Loucy (cell line): ENCODE measurements around the gene CEP295NL.

ENCODE experiments used
- H2AFZ ChIP-seq: fragments of 200-600 bp; sonication (generic); 2 replicates; pipeline ENCODE4 v1.6.0; 2016; ENCODE audit warnings: antibody characterized with exemption, mild to moderate bottlenecking, low read length, moderate library complexity
- H3F3A ChIP-seq: fragments of 200-600 bp; 2 replicates; pipeline ENCODE4 v1.6.0; 2016; ENCODE audit warnings: antibody characterized with exemption, low read depth, mild to moderate bottlenecking
- H3K27me3 ChIP-seq: fragments of 200-600 bp; sonication (generic); 2 replicates; pipeline ENCODE4 v1.6.1; 2014; ENCODE audit warnings: low read length, mild to moderate bottlenecking; ENCODE audit not compliant: insufficient read depth, poor library complexity, severe bottlenecking
- H3K36me3 ChIP-seq: fragments of 200-600 bp; sonication (generic); 2 replicates; pipeline ENCODE4 v1.6.1; 2016; ENCODE audit warnings: low read length; ENCODE audit not compliant: insufficient read depth
- H3K4me1 ChIP-seq: fragments of 200-600 bp; sonication (generic); 2 replicates; pipeline ENCODE4 v1.5.1; 2014; ENCODE audit warnings: low read length, mild to moderate bottlenecking; ENCODE audit not compliant: insufficient read depth, poor library complexity, severe bottlenecking
- H3K4me2 ChIP-seq: fragments of 200-600 bp; sonication (generic); 2 replicates; pipeline ENCODE4 v1.6.0; 2014; ENCODE audit warnings: antibody characterized with exemption, low read length, low read depth, mild to moderate bottlenecking; ENCODE audit not compliant: poor library complexity, severe bottlenecking
- H3K4me3 ChIP-seq: fragments of 200-600 bp; sonication (generic); 2 replicates; pipeline ENCODE4 v1.5.1; 2014; ENCODE audit warnings: low read length, mild to moderate bottlenecking, mixed read lengths; ENCODE audit not compliant: poor library complexity, severe bottlenecking
- H3K79me2 ChIP-seq: fragments of 200-600 bp; sonication (generic); 2 replicates; pipeline ENCODE4 v1.6.1; 2014; ENCODE audit warnings: low read length; ENCODE audit not compliant: insufficient read depth
- H3K9ac ChIP-seq: fragments of 200-600 bp; sonication (generic); 2 replicates; pipeline ENCODE4 v1.6.0; 2014; ENCODE audit warnings: mild to moderate bottlenecking, low read depth, low read length, moderate library complexity; ENCODE audit not compliant: poor library complexity, severe bottlenecking
- H3K9me2 ChIP-seq: fragments of 200-600 bp; sonication (generic); replicated peaks from 2 replicates; pipeline ENCODE4 v1.6.1; 2016; ENCODE audit warnings: low read depth, low read length, mixed read lengths
- H3K9me3 ChIP-seq: fragments of 200-600 bp; sonication (generic); 2 replicates; pipeline ENCODE4 v1.6.1; 2014; ENCODE audit warnings: mild to moderate bottlenecking, antibody characterized with exemption, low read length, low read depth; ENCODE audit not compliant: insufficient read depth
- H4K20me1 ChIP-seq: fragments of 200-600 bp; sonication (generic); 2 replicates; pipeline ENCODE4 v1.6.0; 2014; ENCODE audit warnings: antibody characterized with exemption, low read length, mild to moderate bottlenecking; ENCODE audit not compliant: insufficient read depth, poor library complexity, severe bottlenecking
- EZH2phosphoT487 ChIP-seq: fragments of 200-600 bp; IDR thresholded peaks from 2 replicates; pipeline ENCODE4 v1.6.1; 2018; ENCODE audit warnings: antibody characterized with exemption, mild to moderate bottlenecking, moderate library complexity, borderline replicate concordance
- TF ChIP-seq, protein P1 (sequence below): fragments of 200-600 bp; sonication (generic); conservative IDR thresholded peaks from 2 replicates; pipeline ENCODE4 v1.5.1; 2014; ENCODE audit warnings: mild to moderate bottlenecking, antibody characterized with exemption, low read length

Gene CEP295NL

DNA sequence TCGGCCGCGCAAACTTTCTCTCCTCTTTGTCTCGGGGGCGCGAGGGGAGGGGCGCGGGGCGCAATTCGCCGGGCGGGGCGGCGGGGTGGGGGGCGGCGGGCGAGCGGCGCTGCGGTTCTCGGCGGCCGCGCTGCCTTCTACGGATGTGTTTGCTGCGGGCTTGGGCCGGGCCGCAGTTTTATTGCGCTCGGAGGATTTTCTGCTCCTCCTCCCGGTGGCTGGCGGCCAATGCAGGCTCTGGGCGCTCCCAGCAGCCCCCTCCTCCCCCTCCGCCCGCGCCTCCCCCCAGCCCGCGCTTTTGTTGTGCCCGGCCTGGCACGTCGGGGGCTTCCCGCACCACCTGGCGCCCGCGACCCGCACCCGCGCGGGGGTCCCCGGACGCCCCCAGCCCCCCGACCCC, 22.2 kb upstream of the CEP295NL start, which contains the start of gene TIMP2:
TIMP2 (minus strand) TSS at position 154 of the 400 bp plus-strand sequence. CDS start 299 bp downstream, outside the sequence.
- H3K27me3 ChIP-seq: no peaks in the 10 kb centered on the region
- TF ChIP-seq, protein P1, sequence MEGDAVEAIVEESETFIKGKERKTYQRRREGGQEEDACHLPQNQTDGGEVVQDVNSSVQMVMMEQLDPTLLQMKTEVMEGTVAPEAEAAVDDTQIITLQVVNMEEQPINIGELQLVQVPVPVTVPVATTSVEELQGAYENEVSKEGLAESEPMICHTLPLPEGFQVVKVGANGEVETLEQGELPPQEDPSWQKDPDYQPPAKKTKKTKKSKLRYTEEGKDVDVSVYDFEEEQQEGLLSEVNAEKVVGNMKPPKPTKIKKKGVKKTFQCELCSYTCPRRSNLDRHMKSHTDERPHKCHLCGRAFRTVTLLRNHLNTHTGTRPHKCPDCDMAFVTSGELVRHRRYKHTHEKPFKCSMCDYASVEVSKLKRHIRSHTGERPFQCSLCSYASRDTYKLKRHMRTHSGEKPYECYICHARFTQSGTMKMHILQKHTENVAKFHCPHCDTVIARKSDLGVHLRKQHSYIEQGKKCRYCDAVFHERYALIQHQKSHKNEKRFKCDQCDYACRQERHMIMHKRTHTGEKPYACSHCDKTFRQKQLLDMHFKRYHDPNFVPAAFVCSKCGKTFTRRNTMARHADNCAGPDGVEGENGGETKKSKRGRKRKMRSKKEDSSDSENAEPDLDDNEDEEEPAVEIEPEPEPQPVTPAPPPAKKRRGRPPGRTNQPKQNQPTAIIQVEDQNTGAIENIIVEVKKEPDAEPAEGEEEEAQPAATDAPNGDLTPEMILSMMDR: no peak
- no peak for TF ChIP-seq EZH2phosphoT487
- H3K36me3 ChIP-seq: no peaks in the 10 kb centered on the region
- peak within 1 kb of the TSS; percentile 99 for H3K4me2 ChIP-seq
- peaks cover 29% of the 10 kb centered on the region for H3K4me1 ChIP-seq
- peak within 1 kb of the TSS; percentile 68 for H3K9ac ChIP-seq
- H2AFZ ChIP-seq: peak within 1 kb of the TSS; percentile 87
- H4K20me1 ChIP-seq: no peaks in the 10 kb centered on the region
- no peaks in the 10 kb centered on the region for H3K9me2 ChIP-seq
- H3F3A ChIP-seq: no peaks in the 10 kb centered on the region
- peak within 1 kb of the TSS; percentile 75 for H3K4me3 ChIP-seq
- H3K79me2 ChIP-seq: peaks cover 36% of the 10 kb centered on the region; the same call in 1 of the 2 replicates
- no peaks in the 10 kb centered on the region for H3K9me3 ChIP-seq

GRCh38 chr17:78924481-78925151, 21.6 kb upstream of the CEP295NL start:
- Histone ChIP-seq H3K4me3 (peak overlapping the region; percentile 75), H3K9me2 (no peaks in the 10 kb centered on the region), H3K79me2 (peaks cover 37% of the 10 kb centered on the region; the same call in 1 of the 2 replicates), H3K36me3 (no peaks in the 10 kb centered on the region), H2AFZ (no peak overlapping the region), H3K27me3 (no peaks in the 10 kb centered on the region), H3K4me1 (peaks cover 29% of the 10 kb centered on the region), H3K4me2 (peak overlapping the region; percentile 99), H3K9ac (peak overlapping the region; percentile 60), H3K9me3 (no peaks in the 10 kb centered on the region), H3F3A (no peaks in the 10 kb centered on the region), H4K20me1 (no peaks in the 10 kb centered on the region)
- no peak for TF ChIP-seq EZH2phosphoT487
- TF ChIP-seq, protein P1: no peak

DNA sequence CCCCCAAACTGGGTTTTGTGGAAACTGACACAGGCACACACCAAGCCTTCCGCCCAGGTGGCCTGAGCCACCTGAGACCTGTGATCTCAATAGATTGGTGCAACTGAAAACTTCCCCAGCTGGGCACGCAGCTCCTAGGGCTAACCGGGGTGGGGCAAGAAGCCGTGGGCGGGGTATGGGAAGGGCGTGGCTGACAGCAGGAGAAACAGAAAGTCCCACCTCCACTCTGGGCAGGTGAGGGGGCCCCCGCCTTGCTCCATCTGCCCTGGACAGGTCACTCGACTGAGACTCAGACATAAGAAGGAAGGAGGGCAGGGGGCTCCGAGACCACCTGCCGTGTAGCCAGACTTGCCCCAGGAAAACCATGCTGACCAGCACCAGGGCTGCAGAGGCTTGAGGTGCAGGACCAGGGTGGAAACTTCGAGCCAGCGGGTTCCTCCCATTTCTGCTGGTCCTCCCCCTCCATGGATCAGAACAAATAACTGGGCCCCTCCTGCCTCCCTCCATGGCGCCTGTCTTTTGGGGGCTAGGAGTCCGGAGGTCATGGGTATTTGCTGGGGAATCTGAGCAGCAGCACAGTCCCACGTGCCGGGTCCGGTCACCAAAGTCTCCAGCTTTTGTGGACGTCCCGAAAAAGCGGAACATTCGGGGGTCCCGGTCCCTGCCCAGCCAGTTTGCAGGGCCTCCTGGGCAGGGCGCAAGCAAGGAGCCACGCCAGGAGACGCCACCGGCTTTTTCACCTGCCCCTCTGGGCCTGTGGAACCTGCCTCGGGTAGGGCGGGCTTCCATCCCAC, 20.9 kb upstream of the CEP295NL start:
- H3K9me3 ChIP-seq: no peaks in the 10 kb centered on the region
- peaks cover 29% of the 10 kb centered on the region for H3K4me1 ChIP-seq
- H3K4me2 ChIP-seq: peak overlapping the region; percentile 99
- no peaks in the 10 kb centered on the region for H3K27me3 ChIP-seq
- H3F3A ChIP-seq: no peaks in the 10 kb centered on the region
- H3K9me2 ChIP-seq: no peaks in the 10 kb centered on the region
- H3K79me2 ChIP-seq: peaks cover 37% of the 10 kb centered on the region; the same call in 1 of the 2 replicates
- no peaks in the 10 kb centered on the region for H4K20me1 ChIP-seq
- H3K9ac ChIP-seq: peak overlapping the region; percentile 60
- H3K36me3 ChIP-seq: no peaks in the 10 kb centered on the region
- TF ChIP-seq, protein P1: no peak
- TF ChIP-seq EZH2phosphoT487: no peak
- peak overlapping the region; percentile 72 for H2AFZ ChIP-seq
- peak overlapping the region; percentile 75 for H3K4me3 ChIP-seq
